Calu3 (cell line): Measurements from ENCODE around the gene PPP6R2. TPM values are rescaled to one million over a fixed set of nuclear protein-coding genes. Genes with fewer than 3 reads are reported as not detected.

Source experiments
- BruUV-seq: library from RNA; stranded (reverse); fragments of 400-500 nt; replicated peaks from 2 replicates; lab custom pipeline; 2021; lab: Mats Ljungman, UMichigan
- CTCF ChIA-PET: fragments of 300-600 bp; sonication (Branson Sonifier 250); formaldehyde crosslinking; loops from one replicate; lab custom pipeline; 2022; ENCODE audit warnings: antibody characterized with exemption; lab: Charles Lee
- DNase-seq: peaks from one replicate; pipeline ENCODE4 v3.0.0; 2022
- H3K27ac Mint-ChIP-seq: one replicate; pipeline ENCODE4 v1.8.0; 2022; ENCODE audit warnings: mixed read lengths; ENCODE audit not compliant: unreplicated experiment
- H3K27me3 Mint-ChIP-seq: one replicate; pipeline ENCODE4 v1.8.0; 2022; ENCODE audit warnings: mixed read lengths; ENCODE audit not compliant: unreplicated experiment
- H3K36me3 Mint-ChIP-seq: one replicate; pipeline ENCODE4 v1.8.0; 2022; ENCODE audit warnings: mild to moderate bottlenecking, moderate library complexity, mixed read lengths; ENCODE audit not compliant: insufficient read depth, unreplicated experiment
- H3K4me1 Mint-ChIP-seq: one replicate; pipeline ENCODE4 v1.8.0; 2022; ENCODE audit warnings: mild to moderate bottlenecking, low read depth, mixed read lengths; ENCODE audit not compliant: unreplicated experiment
- H3K4me3 Mint-ChIP-seq: one replicate; pipeline ENCODE4 v1.8.0; 2022; ENCODE audit warnings: mild to moderate bottlenecking, low read depth, moderate library complexity, mixed read lengths; ENCODE audit not compliant: unreplicated experiment
- H3K9me3 Mint-ChIP-seq: one replicate; pipeline ENCODE4 v1.8.0; 2022; ENCODE audit warnings: low read depth, mixed read lengths; ENCODE audit not compliant: unreplicated experiment
- intact Hi-C: fragments of 100-400 bp; cut with micrococcal nuclease; formaldehyde crosslinking; loops from one replicate; pipeline ENCODE4 v1.10.0; 2022; ENCODE audit not compliant: unreplicated experiment
- total RNA-seq: library from RNA; stranded (reverse); gene quantifications from 2 replicates; pipeline ENCODE4 v1.2.3, GENCODE V29; 2022
- TF ChIP-seq, protein P1 (sequence below): fragments of 200-600 bp; IDR thresholded peaks from one replicate; pipeline ENCODE4 v1.8.0; 2022; ENCODE audit warnings: antibody characterized with exemption; ENCODE audit not compliant: unreplicated experiment

Gene PPP6R2
- total RNA-seq, 1 experiment from 2014 or later: 47.1 TPM

DNA sequence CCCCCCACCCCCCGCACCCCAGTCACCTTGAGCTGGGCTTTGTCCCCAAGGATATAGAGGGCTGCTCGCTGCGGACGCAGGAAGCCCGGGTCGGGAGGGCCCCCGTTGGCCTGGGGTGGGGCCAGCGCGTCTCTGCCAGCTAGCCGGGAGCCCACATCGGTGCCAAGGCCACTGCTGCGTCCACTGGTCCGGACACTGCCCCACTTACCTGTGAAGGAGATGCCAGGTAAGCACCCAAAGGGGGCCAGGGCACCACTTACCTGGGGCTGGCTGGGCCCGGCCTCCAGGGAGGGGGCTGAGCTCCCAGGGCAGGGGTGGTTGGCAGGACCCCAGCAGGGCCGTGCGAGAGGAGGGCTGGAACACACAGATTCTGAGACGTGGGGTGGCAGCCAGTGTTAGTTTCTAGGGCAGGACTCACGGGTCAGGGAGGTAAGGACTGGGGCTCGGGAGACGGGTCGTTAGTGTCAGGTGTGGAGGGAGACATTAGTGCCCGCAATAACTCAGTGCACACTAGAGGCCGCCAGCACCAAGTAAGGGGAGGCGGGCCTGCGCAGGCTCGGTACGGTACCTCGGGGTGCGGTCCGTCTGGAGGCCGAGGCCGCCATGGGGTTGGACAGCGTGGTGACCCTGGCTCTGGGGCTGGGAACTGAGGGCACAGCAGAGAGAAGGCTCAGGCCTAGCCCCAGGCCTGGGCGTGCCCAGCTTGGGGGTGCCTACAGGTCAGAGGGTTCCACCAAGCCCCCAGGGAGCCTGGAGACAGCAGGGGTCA lies 113.5 kb downstream of the PPP6R2 start:
- Mint-ChIP-seq H3K36me3 (peaks cover 78% of the 10 kb centered on the region), H3K27ac (no peak overlapping the region), H3K4me3 (no peak overlapping the region), H3K9me3 (no peaks in the 10 kb centered on the region), H3K27me3 (no peaks in the 10 kb centered on the region), H3K4me1 (peaks cover 8% of the 10 kb centered on the region)
- no peak for DNase-seq
- intact Hi-C loops: no loop called here
- BruUV-seq: no TSS peak
- CTCF ChIA-PET: interaction anchor here (0.7 kb wide), 1 partner anchor 42 kb away, joined by 3 read pairs; no protein-coding TSS in a partner anchor
- TF ChIP-seq, protein P1, sequence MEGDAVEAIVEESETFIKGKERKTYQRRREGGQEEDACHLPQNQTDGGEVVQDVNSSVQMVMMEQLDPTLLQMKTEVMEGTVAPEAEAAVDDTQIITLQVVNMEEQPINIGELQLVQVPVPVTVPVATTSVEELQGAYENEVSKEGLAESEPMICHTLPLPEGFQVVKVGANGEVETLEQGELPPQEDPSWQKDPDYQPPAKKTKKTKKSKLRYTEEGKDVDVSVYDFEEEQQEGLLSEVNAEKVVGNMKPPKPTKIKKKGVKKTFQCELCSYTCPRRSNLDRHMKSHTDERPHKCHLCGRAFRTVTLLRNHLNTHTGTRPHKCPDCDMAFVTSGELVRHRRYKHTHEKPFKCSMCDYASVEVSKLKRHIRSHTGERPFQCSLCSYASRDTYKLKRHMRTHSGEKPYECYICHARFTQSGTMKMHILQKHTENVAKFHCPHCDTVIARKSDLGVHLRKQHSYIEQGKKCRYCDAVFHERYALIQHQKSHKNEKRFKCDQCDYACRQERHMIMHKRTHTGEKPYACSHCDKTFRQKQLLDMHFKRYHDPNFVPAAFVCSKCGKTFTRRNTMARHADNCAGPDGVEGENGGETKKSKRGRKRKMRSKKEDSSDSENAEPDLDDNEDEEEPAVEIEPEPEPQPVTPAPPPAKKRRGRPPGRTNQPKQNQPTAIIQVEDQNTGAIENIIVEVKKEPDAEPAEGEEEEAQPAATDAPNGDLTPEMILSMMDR: peak; percentile 25

DNA sequence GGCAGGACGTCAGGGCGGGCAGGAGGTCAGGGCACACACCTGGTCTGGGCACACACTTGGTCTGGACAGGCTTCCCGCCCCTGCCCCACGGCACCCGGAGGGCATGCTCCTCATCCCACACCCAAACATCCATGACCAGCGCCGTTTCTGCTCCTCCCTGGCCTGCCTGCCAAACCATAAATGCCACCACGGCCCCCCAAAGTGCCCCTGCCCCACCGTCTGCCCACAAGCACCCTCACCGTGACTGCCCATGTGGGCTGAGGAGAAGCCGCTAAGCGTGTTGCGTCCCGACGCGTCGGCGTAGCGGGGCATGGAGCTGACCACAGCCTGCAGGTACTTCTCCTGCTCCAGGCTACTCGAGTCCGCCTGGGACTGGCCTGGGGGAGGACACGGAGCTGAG lies 115.9 kb downstream of the PPP6R2 start:
- no peak for DNase-seq
- Mint-ChIP-seq H3K36me3 (peaks cover 69% of the 10 kb centered on the region), H3K27me3 (no peaks in the 10 kb centered on the region), H3K9me3 (no peaks in the 10 kb centered on the region), H3K4me3 (no peak overlapping the region), H3K27ac (no peak overlapping the region), H3K4me1 (peaks cover 8% of the 10 kb centered on the region)
- intact Hi-C loops: no loop called here
- TF ChIP-seq, protein P1: no peak
- CTCF ChIA-PET: interaction anchor here (0.9 to 1.4 kb wide), 2 partner anchors 39 to 43 kb away, joined by 3 to 4 read pairs; no protein-coding TSS in a partner anchor
- BruUV-seq: no TSS peak

DNA sequence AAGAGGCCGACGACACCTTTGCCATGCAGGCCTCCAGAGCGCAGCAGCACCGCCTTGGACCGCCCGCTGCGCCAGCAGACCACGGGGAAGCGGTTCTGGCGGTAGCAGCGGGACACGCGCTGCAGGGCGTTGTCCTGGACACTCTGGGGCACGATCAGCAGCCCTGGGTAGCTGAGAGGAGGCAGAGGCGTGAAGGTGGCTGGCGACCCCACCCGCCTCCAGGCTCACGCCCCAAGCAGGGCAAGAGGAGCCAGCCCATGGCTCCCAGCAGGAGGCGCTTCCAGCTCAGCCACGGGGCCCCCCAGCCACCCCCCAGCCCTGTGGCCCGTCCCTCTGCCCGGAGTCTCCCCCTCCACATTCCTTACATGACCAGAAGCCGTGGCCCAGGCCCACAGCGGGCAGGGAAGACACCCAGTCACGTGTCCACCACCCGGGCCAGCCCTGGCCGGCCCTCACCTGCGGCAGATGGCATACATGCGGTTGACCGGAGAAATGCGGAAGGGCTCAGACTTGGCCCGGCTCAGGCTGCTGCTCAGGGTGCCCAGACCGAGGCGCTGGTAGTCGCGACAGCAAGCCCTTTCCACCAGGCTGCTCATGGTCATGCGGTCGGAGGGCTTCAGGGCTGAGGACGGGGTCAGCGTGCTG lies 116.5 kb downstream of the PPP6R2 start:
- H3K27me3 Mint-ChIP-seq: no peaks in the 10 kb centered on the region
- DNase-seq: no peak
- intact Hi-C loops: no loop called here
- peaks cover 69% of the 10 kb centered on the region for H3K36me3 Mint-ChIP-seq
- H3K27ac Mint-ChIP-seq: no peak overlapping the region
- CTCF ChIA-PET: interaction anchor here (0.6 to 1.4 kb wide), 3 partner anchors 14 to 42 kb away, joined by 3 to 4 read pairs (median 4); no protein-coding TSS in a partner anchor
- no peaks in the 10 kb centered on the region for H3K9me3 Mint-ChIP-seq
- H3K4me3 Mint-ChIP-seq: no peak overlapping the region
- peaks cover 8% of the 10 kb centered on the region for H3K4me1 Mint-ChIP-seq
- BruUV-seq: no TSS peak
- TF ChIP-seq, protein P1: peak; percentile 25

DNA sequence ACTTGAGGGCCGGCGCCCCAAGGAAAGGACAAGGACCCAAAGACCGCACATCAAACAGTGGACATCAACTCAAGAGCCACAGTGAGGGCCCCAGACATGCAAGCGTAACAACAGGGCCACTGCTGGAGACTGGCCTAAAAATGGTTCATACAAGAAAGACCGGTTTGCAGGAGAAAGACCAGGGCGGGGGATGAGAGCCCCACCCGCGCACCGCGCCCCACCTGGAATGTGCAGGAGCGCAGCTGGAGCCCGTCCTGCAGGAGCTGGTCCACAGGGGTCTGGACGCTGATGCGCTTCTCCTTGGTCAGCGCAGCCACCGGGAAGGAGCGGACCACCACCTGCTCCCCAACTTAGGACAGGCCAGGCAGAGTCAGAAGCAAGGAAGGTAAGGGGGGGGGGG lies 117.8 kb downstream of the PPP6R2 start:
- Mint-ChIP-seq H3K36me3 (peaks cover 67% of the 10 kb centered on the region), H3K4me3 (no peak overlapping the region), H3K4me1 (peaks cover 8% of the 10 kb centered on the region), H3K27ac (no peak overlapping the region), H3K27me3 (no peaks in the 10 kb centered on the region), H3K9me3 (no peaks in the 10 kb centered on the region)
- intact Hi-C loops: no loop called here
- no peak for DNase-seq
- BruUV-seq: no TSS peak
- TF ChIP-seq, protein P1: no peak
- CTCF ChIA-PET: interaction anchor here (0.5 kb wide), 1 partner anchor 160 kb away, joined by 4 read pairs; no protein-coding TSS in a partner anchor
